Smooth muscle cell of the brain vasculature (primary cell): ENCODE results near the gene USP21.
A peak's percentile ranks its signal among the peaks of the same experiment; 100 is the strongest.
"Not testable (repeated sequence)": the region's sequence is repeated elsewhere in the genome, so short reads cannot be mapped to it uniquely, and the experiment has no call there.

Experiments
- DNase-seq: peaks from one replicate; pipeline ENCODE4 v3.0.0-alpha.2; 2012; ENCODE audit warnings: low read depth, low spot score

USP21 gene

GRCh38 chr1:161159087-161159912 lies at the start of gene USP21:
Gene USP21 (plus strand): TSS chr1:161159500. CDS start chr1:161160641, 1,141 bp downstream.
- no peak for DNase-seq

- DNase-seq = no peak
Observed at GRCh38 chr1:161111117-161111516, 48.2 kb upstream of the USP21 start.

GRCh38 chr1:161111527-161111926 lies 47.8 kb upstream of the USP21 start:
- DNase-seq = no peak

GRCh38 chr1:161113915-161114314 lies 45.4 kb upstream of the USP21 start:
- no peak for DNase-seq

GRCh38 chr1:161114556-161114955 lies 44.7 kb upstream of the USP21 start:
- no peak for DNase-seq

- no peak for DNase-seq
Observed at GRCh38 chr1:161115132-161115711, 44.1 kb upstream of the USP21 start.

GRCh38 chr1:161115961-161116360 lies 43.3 kb upstream of the USP21 start:
- not testable (repeated sequence) for DNase-seq

GRCh38 chr1:161117759-161118581 lies 41.3 kb upstream of the USP21 start, which contains the start of the genes NIT1 and PFDN2:
Gene NIT1 (plus strand): TSS chr1:161118105. CDS start chr1:161118177, 72 bp downstream.
Gene PFDN2 (minus strand): TSS chr1:161118037. CDS start chr1:161118026, 11 bp downstream.
- peak; percentile 61 for DNase-seq

- DNase-seq = no peak
Observed at GRCh38 chr1:161119092-161119903, 40.0 kb upstream of the USP21 start.

GRCh38 chr1:161121042-161121650 lies 38.2 kb upstream of the USP21 start:
- no peak for DNase-seq

GRCh38 chr1:161121834-161122233 lies 37.5 kb upstream of the USP21 start:
- DNase-seq = no peak

- DNase-seq = no peak
Observed at GRCh38 chr1:161122967-161123366, 36.3 kb upstream of the USP21 start.

- DNase-seq = no peak
Observed at GRCh38 chr1:161127649-161128048, 31.7 kb upstream of the USP21 start.

- no peak for DNase-seq
Observed at GRCh38 chr1:161128591-161129420, 30.5 kb upstream of the USP21 start.

GRCh38 chr1:161130266-161130665 lies 29.0 kb upstream of the USP21 start:
- no peak for DNase-seq

- DNase-seq = no peak
Observed at GRCh38 chr1:161131523-161132409, 27.5 kb upstream of the USP21 start.

GRCh38 chr1:161132410-161133219 lies 26.7 kb upstream of the USP21 start, which contains the start of gene DEDD:
Gene DEDD (minus strand): TSS chr1:161132667. CDS start chr1:161124462, 8,205 bp downstream.
- peak; percentile 90 for DNase-seq

GRCh38 chr1:161133220-161133740 lies 26.0 kb upstream of the USP21 start:
- no peak for DNase-seq
